Measurements from ENCODE around the gene CNTNAP2.

DNA sequence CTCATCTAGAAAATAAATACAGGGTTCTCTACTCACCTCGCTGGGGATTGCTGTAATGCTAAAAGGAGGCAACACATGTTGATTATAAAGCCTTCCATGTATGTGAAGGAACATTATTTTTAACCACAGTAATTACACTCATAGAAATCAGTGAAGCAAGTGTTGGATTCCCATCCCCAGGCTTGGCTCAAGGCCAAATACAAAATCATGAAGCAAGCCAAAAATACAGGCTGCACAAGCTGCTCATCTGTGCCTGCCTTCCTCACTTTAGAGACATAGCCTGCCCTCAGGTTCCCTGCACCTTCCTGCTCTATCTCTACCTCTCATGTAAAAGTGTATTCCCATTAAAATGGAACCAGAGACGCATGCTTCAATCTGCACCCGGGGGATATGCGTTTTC, 1396.8 kb downstream of the CNTNAP2 start:
- TF ChIP-seq NR2F2 (IDR thresholded peaks at IDR 0.05; ENCODE audit: borderline replicate concordance, low read depth) (no peak), ZHX1 (CRISPR knock-in tag; IDR thresholded peaks at IDR 0.05; ENCODE audit: low read depth) (no peak), ZNF251 (CRISPR knock-in tag; IDR thresholded peaks at IDR 0.05) (no peak), KDM5A (IDR thresholded peaks at IDR 0.05; ENCODE audit: borderline replicate concordance, low read length) (no peak), BCL6 (CRISPR knock-in tag; IDR thresholded peaks at IDR 0.05) (no peak)
- TF ChIP-seq, protein P1, sequence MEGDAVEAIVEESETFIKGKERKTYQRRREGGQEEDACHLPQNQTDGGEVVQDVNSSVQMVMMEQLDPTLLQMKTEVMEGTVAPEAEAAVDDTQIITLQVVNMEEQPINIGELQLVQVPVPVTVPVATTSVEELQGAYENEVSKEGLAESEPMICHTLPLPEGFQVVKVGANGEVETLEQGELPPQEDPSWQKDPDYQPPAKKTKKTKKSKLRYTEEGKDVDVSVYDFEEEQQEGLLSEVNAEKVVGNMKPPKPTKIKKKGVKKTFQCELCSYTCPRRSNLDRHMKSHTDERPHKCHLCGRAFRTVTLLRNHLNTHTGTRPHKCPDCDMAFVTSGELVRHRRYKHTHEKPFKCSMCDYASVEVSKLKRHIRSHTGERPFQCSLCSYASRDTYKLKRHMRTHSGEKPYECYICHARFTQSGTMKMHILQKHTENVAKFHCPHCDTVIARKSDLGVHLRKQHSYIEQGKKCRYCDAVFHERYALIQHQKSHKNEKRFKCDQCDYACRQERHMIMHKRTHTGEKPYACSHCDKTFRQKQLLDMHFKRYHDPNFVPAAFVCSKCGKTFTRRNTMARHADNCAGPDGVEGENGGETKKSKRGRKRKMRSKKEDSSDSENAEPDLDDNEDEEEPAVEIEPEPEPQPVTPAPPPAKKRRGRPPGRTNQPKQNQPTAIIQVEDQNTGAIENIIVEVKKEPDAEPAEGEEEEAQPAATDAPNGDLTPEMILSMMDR (CRISPR knock-in tag; IDR thresholded peaks at IDR 0.05), result no peak
